Adrenal gland (tissue), 12 donors: ENCODE data around the gene APOB. TPM values are rescaled to one million over a fixed set of nuclear protein-coding genes. Genes with fewer than 3 reads are reported as not detected.

Experiments
- DNase-seq, 7 donors: peaks; one replicate each; pipeline ENCODE4 v3.0.0-alpha.2; 2019 to 2020
- H3K27ac ChIP-seq, 5 donors: fragments of 200-600 bp; sonication (generic) in 4 of 5; 1 replicate in 3 of 5; 2 replicates in 2 of 5; pipeline versions ENCODE4 v1.5.1 to v1.8.0; 2016 to 2020; ENCODE audit warnings: mild to moderate bottlenecking in 1 of 5
- H3K27me3 ChIP-seq: fragments of 200-600 bp; 2 replicates; pipeline ENCODE4 v1.8.0; 2021
- H3K36me3 ChIP-seq, 2 donors: fragments of 200-600 bp; replicated peaks in 1 of 2; 1 replicate in 1 of 2; 2 replicates in 1 of 2; pipeline versions ENCODE4 v1.5.1 to v1.8.0; 2018 to 2022
- H3K4me1 ChIP-seq, 2 donors: fragments of 200-600 bp; replicated peaks in 1 of 2; 1 replicate in 1 of 2; 2 replicates in 1 of 2; pipeline versions ENCODE4 v1.5.1 to v1.8.0; 2018 to 2021
- H3K4me3 ChIP-seq, 4 donors: fragments of 200-600 bp; sonication (generic) in 3 of 4; one replicate each; pipeline ENCODE4 v1.5.1; 2016 to 2018
- H3K9me3 ChIP-seq, 3 donors: fragments of 200-600 bp; sonication (generic) in 1 of 3; replicated peaks in 1 of 3; 1 replicate in 2 of 3; 2 replicates in 1 of 3; pipeline versions ENCODE4 v1.5.1 to v1.8.0; 2016 to 2021
- POLR2A ChIP-seq, 2 donors: fragments of 450-650 bp; IDR thresholded peaks; one replicate each; pipeline ENCODE4 v1.6.1; 2017; ENCODE audit warnings: antibody characterized with exemption in 2 of 2, mild to moderate bottlenecking in 2 of 2, moderate library complexity in 1 of 2
- WGBS, 4 donors: extraction: QIAGEN DNeasy Blood & Tissue Kit in 2 of 4; methylation state at CpG; one replicate each; pipeline versions ENCODE4 v1.1.5 to v1.1.7; 2013 to 2017; 5-methylcytosine and 5-hydroxymethylcytosine counted together
- intact Hi-C, 2 donors: fragments of 100-400 bp; cut with DNase I; formaldehyde crosslinking; loops; one replicate each; pipeline versions ENCODE4 v1.14.1 to v1.15.0; 2022 to 2023
- polyA plus RNA-seq, 3 donors: library from polyadenylated mRNA; stranded (reverse); fragments of 200-250 nt in 2 of 3; fragments of 350-450 nt in 1 of 3; fragmentation: Illumina TruSeq in 1 of 3; extraction: RNeasy Lipid Tissue Mini Kit (QIAGEN cat#74804) in 1 of 3; gene quantifications; one replicate each; pipeline ENCODE4 v1.2.3, GENCODE V29; 2013 to 2014
- total RNA-seq, 9 donors: library from RNA; depleted of rRNA in 4 of 9; stranded (reverse); fragments of >200 nt in 4 of 9; fragments of 120-200 nt in 1 of 9; fragmentation: NEBNext Ultra II Directional in 1 of 9; extraction: Animal tissue kit (Norgen Biotek cat#: 25700) in 1 of 9; gene quantifications; one replicate each; pipeline versions ENCODE4 v1.1.0 to v1.2.4, GENCODE V29; 2013 to 2023
- TF ChIP-seq, protein P1 (sequence below), 6 experiments: fragments of 450-650 bp in 4 of 6; fragments of 200-600 bp in 2 of 6; sonication (generic) in 1 of 6; IDR thresholded peaks; 1 replicate in 5 of 6; 2 replicates in 1 of 6; pipeline versions ENCODE4 v1.5.1 to v1.8.0; 2016 to 2021; ENCODE audit warnings: antibody characterized with exemption in 6 of 6, mild to moderate bottlenecking in 2 of 6, moderate library complexity in 1 of 6
- donor health status: healthy with polysubstance abuse.
- donor health status: Bipolar disorder and iron deficiency.
- donor health status: DM: yes; HTN: yes; CAD: no.
- donor health status: DM: no; HTN: no; CAD: no.
- donor health status: DM: no; HTN: no; CAD: no.
- donor health status: DM: yes; HTN: yes; CAD: no.

Gene APOB
- total and polyA plus RNA-seq, 12 donors: under 0.01 to 1.9 (median 0.16) TPM; not detected in 1

DNA sequence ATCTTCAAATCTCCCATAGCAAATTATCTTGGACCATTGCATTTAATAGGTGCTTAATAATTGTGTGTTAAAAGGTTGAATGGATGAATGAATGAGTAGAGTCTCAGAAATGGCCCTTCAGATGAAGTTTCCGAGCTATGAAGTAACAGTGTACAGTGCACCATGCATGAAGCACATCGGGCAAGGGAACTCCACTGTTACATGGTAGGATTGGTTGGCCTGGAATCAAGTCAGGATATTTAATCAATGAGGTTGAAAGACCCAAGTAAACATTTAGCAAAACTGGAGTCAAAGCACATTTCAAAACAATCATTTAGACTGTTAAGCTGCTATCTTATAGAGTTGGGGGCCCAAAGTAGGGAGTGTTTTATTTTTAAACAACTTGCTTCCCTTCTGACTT is 80.0 kb downstream of the APOB start:
- DNase-seq: no peak
- TF ChIP-seq, protein P1, sequence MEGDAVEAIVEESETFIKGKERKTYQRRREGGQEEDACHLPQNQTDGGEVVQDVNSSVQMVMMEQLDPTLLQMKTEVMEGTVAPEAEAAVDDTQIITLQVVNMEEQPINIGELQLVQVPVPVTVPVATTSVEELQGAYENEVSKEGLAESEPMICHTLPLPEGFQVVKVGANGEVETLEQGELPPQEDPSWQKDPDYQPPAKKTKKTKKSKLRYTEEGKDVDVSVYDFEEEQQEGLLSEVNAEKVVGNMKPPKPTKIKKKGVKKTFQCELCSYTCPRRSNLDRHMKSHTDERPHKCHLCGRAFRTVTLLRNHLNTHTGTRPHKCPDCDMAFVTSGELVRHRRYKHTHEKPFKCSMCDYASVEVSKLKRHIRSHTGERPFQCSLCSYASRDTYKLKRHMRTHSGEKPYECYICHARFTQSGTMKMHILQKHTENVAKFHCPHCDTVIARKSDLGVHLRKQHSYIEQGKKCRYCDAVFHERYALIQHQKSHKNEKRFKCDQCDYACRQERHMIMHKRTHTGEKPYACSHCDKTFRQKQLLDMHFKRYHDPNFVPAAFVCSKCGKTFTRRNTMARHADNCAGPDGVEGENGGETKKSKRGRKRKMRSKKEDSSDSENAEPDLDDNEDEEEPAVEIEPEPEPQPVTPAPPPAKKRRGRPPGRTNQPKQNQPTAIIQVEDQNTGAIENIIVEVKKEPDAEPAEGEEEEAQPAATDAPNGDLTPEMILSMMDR (IDR thresholded peaks at IDR 0.05): no peak
- TF ChIP-seq POLR2A (IDR thresholded peaks at IDR 0.05): no peak
- 75 to 87% (median 84%) methylated on average over 2 of the region's 2 CpGs for WGBS, 4 donors

GRCh38 chr2:20962939-20963557 is 80.8 kb downstream of the APOB start:
- H3K36me3 ChIP-seq: no peaks in the 10 kb centered on the region
- no peak overlapping the region for H3K4me3 ChIP-seq
- H3K27me3 ChIP-seq: no peaks in the 10 kb centered on the region
- H3K4me1 ChIP-seq: no peaks in the 10 kb centered on the region
- TF ChIP-seq POLR2A (IDR thresholded peaks at IDR 0.05): no peak
- TF ChIP-seq, protein P1 (IDR thresholded peaks at IDR 0.05): peak; percentile 85 to 92 (median 88)
- no peaks in the 10 kb centered on the region for H3K9me3 ChIP-seq
- WGBS, 4 donors: 33 to 41% (median 36%) methylated on average over 5 of the region's 5 CpGs
- DNase-seq: peak; percentile 58 to 91 (median 72)
- H3K27ac ChIP-seq: no peak overlapping the region
- intact Hi-C loops: loop anchor here (2.0 to 10.0 kb wide), 5 partner anchors 178 to 436 kb away; no protein-coding TSS in a partner anchor

More for the DNA sequence above, 80.0 kb downstream of the APOB start:
- H3K4me3 ChIP-seq: no peak overlapping the region
- intact Hi-C loops: loop anchor here (2.0 to 10.0 kb wide), 5 partner anchors 179 to 437 kb away; no protein-coding TSS in a partner anchor
- no peaks in the 10 kb centered on the region for H3K36me3 ChIP-seq
- no peaks in the 10 kb centered on the region for H3K4me1 ChIP-seq
- no peak overlapping the region for H3K27ac ChIP-seq
- H3K27me3 ChIP-seq: no peaks in the 10 kb centered on the region
- H3K9me3 ChIP-seq: no peaks in the 10 kb centered on the region

GRCh38 chr2:20961858-20962257 is 82.0 kb downstream of the APOB start:
- 58 to 67% (median 64%) methylated on average over 7 of the region's 7 CpGs for WGBS, 4 donors
- intact Hi-C loops: loop anchor here (2.0 to 10.0 kb wide), 5 partner anchors 177 to 435 kb away; no protein-coding TSS in a partner anchor
- TF ChIP-seq, protein P1 (IDR thresholded peaks at IDR 0.05): no peak
- no peak for TF ChIP-seq POLR2A (IDR thresholded peaks at IDR 0.05)
- DNase-seq: no peak
- Histone ChIP-seq H3K4me1 (no peaks in the 10 kb centered on the region), H3K9me3 (no peaks in the 10 kb centered on the region), H3K36me3 (no peaks in the 10 kb centered on the region), H3K27ac (no peak overlapping the region), H3K4me3 (no peak overlapping the region), H3K27me3 (no peaks in the 10 kb centered on the region)

GRCh38 chr2:20960003-20960402 is 83.9 kb downstream of the APOB start:
- Histone ChIP-seq H3K27ac (no peak overlapping the region), H3K27me3 (no peaks in the 10 kb centered on the region), H3K36me3 (no peaks in the 10 kb centered on the region), H3K4me1 (no peaks in the 10 kb centered on the region), H3K4me3 (no peak overlapping the region), H3K9me3 (no peaks in the 10 kb centered on the region)
- 61 to 92% (median 74%) methylated on average over 4 of the region's 4 CpGs for WGBS, 4 donors
- TF ChIP-seq, protein P1 (IDR thresholded peaks at IDR 0.05): no peak
- no peak for TF ChIP-seq POLR2A (IDR thresholded peaks at IDR 0.05)
- intact Hi-C loops: loop anchor here (5.0 to 10.0 kb wide), 4 partner anchors 175 to 433 kb away; no protein-coding TSS in a partner anchor
- DNase-seq: no peak
